Pancreas (tissue), 10 donors: ENCODE data around the gene GLS. TPM values are rescaled to one million over a fixed set of nuclear protein-coding genes. Genes with fewer than 3 reads are reported as not detected.

Experiments used
- ATAC-seq, 4 donors: fragments of 200-7000 bp; cut with Tn5 transposase; one replicate each; pipeline versions ENCODE4 v1.8.0 to v1.9.1; 2020; ENCODE audit warnings: mild to moderate bottlenecking in 4 of 4, moderate library complexity in 4 of 4
- DNase-seq, 6 donors: peaks; one replicate each; pipeline ENCODE4 v3.0.0-alpha.2; 2020
- FAIRE-seq: peaks from 2 replicates; lab custom pipeline; 2012; peaks lifted over from hg19 to GRCh38; lab: Jason Lieb, UNC
- H3K27ac ChIP-seq, 4 donors: fragments of 200-600 bp; sonication (generic); 1 replicate in 3 of 4; 2 replicates in 1 of 4; pipeline versions ENCODE4 v1.5.0 to v1.8.0; 2020
- H3K27me3 ChIP-seq, 4 donors: fragments of 200-600 bp; one replicate each; pipeline ENCODE4 v1.8.0; 2021
- H3K36me3 ChIP-seq, 3 donors: fragments of 200-600 bp; sonication (generic) in 1 of 3; one replicate each; pipeline versions ENCODE4 v1.5.0 to v1.8.0; 2020 to 2021
- H3K4me1 ChIP-seq, 3 donors: fragments of 200-600 bp; one replicate each; pipeline ENCODE4 v1.8.0; 2021
- H3K4me3 ChIP-seq, 4 donors: fragments of 200-600 bp; sonication (generic) in 2 of 4; one replicate each; pipeline versions ENCODE4 v1.5.0 to v1.8.0; 2020 to 2021
- H3K9me3 ChIP-seq, 4 donors: fragments of 200-600 bp; one replicate each; pipeline ENCODE4 v1.8.0; 2021
- WGBS, 2 donors: extraction: QIAGEN DNeasy Blood & Tissue Kit; methylation state at CpG; one replicate each; pipeline ENCODE4 v1.1.7; 2013; 5-methylcytosine and 5-hydroxymethylcytosine counted together
- intact Hi-C, 3 donors: fragments of 100-400 bp; cut with DNase I; formaldehyde crosslinking; loops; one replicate each; pipeline versions ENCODE4 v1.11.1 to v1.14.2; 2022
- polyA plus RNA-seq, 2 donors: library from polyadenylated mRNA; stranded (reverse); fragments of 200-250 nt; gene quantifications; one replicate each; pipeline ENCODE4 v1.2.3, GENCODE V29; 2013
- total RNA-seq, 6 donors: library from RNA; stranded (reverse); fragmentation: NEBNext Ultra II Directional in 4 of 6; extraction: Animal tissue kit (Norgen Biotek cat#: 25700) in 4 of 6; gene quantifications; one replicate each; pipeline versions ENCODE4 v1.2.1 to v1.2.4, GENCODE V29; 2021 to 2023
- TF ChIP-seq, protein P1 (sequence below), 4 donors: fragments of 200-600 bp; sonication (generic) in 3 of 4; IDR thresholded peaks; one replicate each; pipeline versions ENCODE4 v1.5.0 to v1.8.0; 2021; ENCODE audit warnings: antibody characterized with exemption in 4 of 4
- donor health status: healthy with polysubstance abuse.
- donor health status: DM: no; HTN: no; CAD: no; lungs with moderate emphysema.
- donor health status: DM: no; HTN: no; CAD: no.
- donor health status: control.
- donor health status: control.
- donor health status: Bipolar disorder and iron deficiency.
- donor health status: DM: yes; HTN: yes; CAD: no.
- donor health status: DM: no; HTN: no; CAD: no.
- donor health status: DM: no; HTN: no; CAD: no.
- donor health status: DM: yes; HTN: yes; CAD: no.

Gene GLS
- total and polyA plus RNA-seq, 8 donors, result 20.5 to 84.4 (median 51.6) TPM

DNA sequence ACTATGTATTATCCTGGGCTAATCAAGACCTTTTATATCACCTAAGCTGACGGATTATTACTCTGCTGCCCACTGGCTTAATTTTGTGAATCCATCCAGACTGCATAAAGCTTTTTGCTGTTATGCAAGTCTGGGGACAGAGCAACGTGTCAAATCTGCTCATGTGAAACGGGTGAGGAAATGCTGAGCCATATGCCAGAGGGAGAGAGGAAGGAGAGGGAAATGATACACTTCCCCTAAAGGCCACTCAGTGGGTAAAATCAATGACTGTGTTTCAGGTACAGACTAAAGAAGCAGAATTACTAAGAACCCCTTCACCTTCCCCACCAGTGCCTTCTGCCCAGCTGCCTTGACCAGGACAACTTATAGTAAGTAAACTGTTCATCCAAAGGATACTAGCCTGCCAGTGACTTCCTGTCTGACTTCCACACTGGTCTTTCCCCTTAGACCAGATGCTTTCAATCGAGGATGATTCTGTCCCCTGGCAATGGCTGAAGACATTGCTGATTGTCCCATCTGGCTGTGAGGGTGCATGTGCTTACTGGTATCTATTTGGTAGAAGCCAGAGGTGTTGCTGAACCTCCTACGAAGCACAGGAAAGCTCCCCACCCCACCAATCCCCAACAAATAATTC lies 90.4 kb downstream of the GLS start:
- no peaks in the 10 kb centered on the region for H3K27me3 ChIP-seq
- FAIRE-seq (no peak), DNase-seq (no peak), ATAC-seq (peak in 3 of 4 donors; percentile 35 to 73 (median 49))
- WGBS, 2 donors, result 82 to 85% methylated on average over 5 of the region's 5 CpGs
- H3K4me3 ChIP-seq, result no peak overlapping the region
- TF ChIP-seq, protein P1, sequence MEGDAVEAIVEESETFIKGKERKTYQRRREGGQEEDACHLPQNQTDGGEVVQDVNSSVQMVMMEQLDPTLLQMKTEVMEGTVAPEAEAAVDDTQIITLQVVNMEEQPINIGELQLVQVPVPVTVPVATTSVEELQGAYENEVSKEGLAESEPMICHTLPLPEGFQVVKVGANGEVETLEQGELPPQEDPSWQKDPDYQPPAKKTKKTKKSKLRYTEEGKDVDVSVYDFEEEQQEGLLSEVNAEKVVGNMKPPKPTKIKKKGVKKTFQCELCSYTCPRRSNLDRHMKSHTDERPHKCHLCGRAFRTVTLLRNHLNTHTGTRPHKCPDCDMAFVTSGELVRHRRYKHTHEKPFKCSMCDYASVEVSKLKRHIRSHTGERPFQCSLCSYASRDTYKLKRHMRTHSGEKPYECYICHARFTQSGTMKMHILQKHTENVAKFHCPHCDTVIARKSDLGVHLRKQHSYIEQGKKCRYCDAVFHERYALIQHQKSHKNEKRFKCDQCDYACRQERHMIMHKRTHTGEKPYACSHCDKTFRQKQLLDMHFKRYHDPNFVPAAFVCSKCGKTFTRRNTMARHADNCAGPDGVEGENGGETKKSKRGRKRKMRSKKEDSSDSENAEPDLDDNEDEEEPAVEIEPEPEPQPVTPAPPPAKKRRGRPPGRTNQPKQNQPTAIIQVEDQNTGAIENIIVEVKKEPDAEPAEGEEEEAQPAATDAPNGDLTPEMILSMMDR (IDR thresholded peaks at IDR 0.05), result no peak
- H3K4me1 ChIP-seq, result no peaks in the 10 kb centered on the region
- peaks cover 0 to 49% (median 17%) of the 10 kb centered on the region in 3 donors for H3K36me3 ChIP-seq
- intact Hi-C loops, result no loop called here
- H3K27ac ChIP-seq, result no peak overlapping the region
- no peaks in the 10 kb centered on the region for H3K9me3 ChIP-seq

DNA sequence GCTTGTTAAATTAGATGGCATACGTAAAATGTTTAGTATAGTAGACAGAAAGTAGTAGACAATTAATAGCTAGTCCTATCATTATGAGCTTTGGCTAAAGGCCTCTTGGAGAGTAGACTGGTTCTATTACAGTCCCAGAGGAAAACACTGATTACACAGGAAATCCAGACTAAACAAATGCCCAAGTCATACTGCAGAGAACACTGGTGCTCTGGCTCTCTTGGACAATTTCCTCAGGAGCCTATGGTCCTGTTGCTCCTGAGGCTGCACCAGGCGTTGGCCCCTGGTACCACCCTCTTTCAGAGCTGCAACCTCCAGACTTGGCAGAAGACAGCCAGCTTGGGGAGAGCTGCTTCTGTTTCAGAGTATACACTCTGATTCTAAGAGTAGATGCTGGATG lies 91.6 kb downstream of the GLS start:
- DNase-seq (no peak), FAIRE-seq (no peak), ATAC-seq (no peak)
- Histone ChIP-seq H3K27ac (no peak overlapping the region), H3K4me3 (no peak overlapping the region), H3K36me3 (peaks cover 0 to 61% (median 21%) of the 10 kb centered on the region in 3 donors), H3K27me3 (no peaks in the 10 kb centered on the region), H3K9me3 (no peaks in the 10 kb centered on the region), H3K4me1 (no peaks in the 10 kb centered on the region)
- intact Hi-C loops, result no loop called here
- TF ChIP-seq, protein P1 (IDR thresholded peaks at IDR 0.05), result no peak
- 89 to 96% methylated on average over 2 of the region's 2 CpGs for WGBS, 2 donors

DNA sequence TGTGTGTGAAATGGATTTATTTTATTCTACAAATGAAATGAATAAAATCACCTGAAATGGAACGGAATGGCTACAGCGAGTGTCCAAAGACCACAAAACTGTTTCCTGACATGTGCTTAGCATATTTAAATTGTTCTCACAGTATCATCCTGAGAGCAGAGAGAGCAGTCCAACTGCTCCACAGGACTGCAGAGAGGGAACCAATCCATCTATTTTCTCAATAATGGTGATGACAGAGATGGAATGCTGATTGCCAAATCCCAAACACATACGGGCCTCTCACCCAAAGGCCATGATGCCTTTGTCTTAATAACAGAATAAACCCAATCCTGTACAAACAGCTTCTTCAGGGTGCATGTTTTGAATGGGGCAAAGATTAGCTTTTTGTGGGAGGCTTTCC lies 92.2 kb downstream of the GLS start:
- Histone ChIP-seq H3K27me3 (no peaks in the 10 kb centered on the region), H3K9me3 (no peaks in the 10 kb centered on the region), H3K4me3 (no peak overlapping the region), H3K27ac (no peak overlapping the region), H3K4me1 (no peaks in the 10 kb centered on the region), H3K36me3 (peaks cover 0 to 67% (median 21%) of the 10 kb centered on the region in 3 donors)
- ATAC-seq, result no peak
- TF ChIP-seq, protein P1 (IDR thresholded peaks at IDR 0.05), result no peak
- DNase-seq, result no peak
- 80 to 88% methylated on average over 3 of the region's 3 CpGs for WGBS, 2 donors
- intact Hi-C loops, result no loop called here
- FAIRE-seq, result no peak

DNA sequence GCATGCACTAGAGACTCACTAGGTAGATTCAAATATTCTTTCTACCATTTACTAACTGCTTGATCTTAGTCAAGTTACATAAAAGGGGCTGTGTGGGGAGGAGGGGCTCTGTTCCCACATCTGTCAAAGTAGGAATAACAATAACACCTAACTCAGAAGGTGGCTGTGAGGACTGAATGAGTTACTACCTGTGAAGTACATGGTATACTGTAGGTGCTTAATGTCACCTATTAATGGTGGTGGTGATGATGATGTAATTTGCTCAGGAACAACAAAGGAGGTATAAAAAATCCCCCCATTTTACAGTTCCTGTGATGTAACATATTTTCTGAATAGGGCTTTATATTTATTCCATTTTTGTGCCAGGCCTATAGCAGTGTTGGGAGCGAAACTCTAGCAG lies 92.6 kb downstream of the GLS start:
- no peak overlapping the region for H3K27ac ChIP-seq
- H3K27me3 ChIP-seq, result no peaks in the 10 kb centered on the region
- no peak overlapping the region for H3K4me3 ChIP-seq
- FAIRE-seq, result no peak
- H3K36me3 ChIP-seq, result peaks cover 0 to 72% (median 21%) of the 10 kb centered on the region in 3 donors
- intact Hi-C loops, result no loop called here
- DNase-seq, result no peak
- TF ChIP-seq, protein P1 (IDR thresholded peaks at IDR 0.05), result no peak
- 97 to 98% methylated on average over 1 of the region's 1 CpG for WGBS, 2 donors
- no peak for ATAC-seq
- no peaks in the 10 kb centered on the region for H3K4me1 ChIP-seq
- H3K9me3 ChIP-seq, result no peaks in the 10 kb centered on the region
